IMR-90 (cell line): ENCODE results near the gene KCNH6. TPM values are rescaled to one million over a fixed set of nuclear protein-coding genes. Genes with fewer than 3 reads are reported as not detected.

Experiments used
- ATAC-seq: fragments of 200-7000 bp; cut with Tn5 transposase; 2 replicates; pipeline ENCODE4 v1.9.1; 2020; ENCODE audit warnings: low read depth, mild to moderate bottlenecking, moderate library complexity
- BruUV-seq: library from RNA; stranded (reverse); fragments of 400-500 nt; replicated peaks from 2 replicates; lab custom pipeline; 2021; lab: Mats Ljungman, UMichigan
- CTCF ChIA-PET: fragments of 300-600 bp; formaldehyde crosslinking; extraction: SDS; loops from one replicate; lab custom pipeline; 2021; ENCODE audit warnings: antibody characterized with exemption; lab: Yijun Ruan, JAX
- POLR2A ChIA-PET: fragments of 300-600 bp; sonication (Branson Sonifier 250); formaldehyde crosslinking; loops from one replicate; lab custom pipeline; 2022; ENCODE audit warnings: antibody characterized with exemption; ENCODE audit not compliant: unreplicated experiment; lab: Charles Lee
- DNase-seq: peaks from one replicate; pipeline ENCODE4 v3.0.0; 2013
- H2AFZ ChIP-seq: replicated peaks from 2 replicates; pipeline ENCODE3; 2013; ENCODE audit warnings: low read length, mild to moderate bottlenecking; ENCODE audit not compliant: poor library complexity
- H2AK5ac ChIP-seq: 2 replicates; pipeline ENCODE4 v1.6.1; 2013; ENCODE audit warnings: low read depth, low read length, inconsistent platforms
- H2AK9ac ChIP-seq: replicated peaks from 2 replicates; pipeline ENCODE3; 2013; ENCODE audit warnings: mild to moderate bottlenecking, low read depth, low read length, moderate library complexity; ENCODE audit not compliant: poor library complexity
- H2BK120ac ChIP-seq: 2 replicates; pipeline ENCODE4 v1.6.1; 2013; ENCODE audit warnings: low read depth, low read length, inconsistent platforms
- H2BK15ac ChIP-seq: 3 replicates; pipeline ENCODE4 v1.6.1; 2013; ENCODE audit warnings: low read depth, low read length, inconsistent platforms
- H2BK20ac ChIP-seq: 2 replicates; pipeline ENCODE4 v1.6.1; 2013; ENCODE audit warnings: low read depth, mild to moderate bottlenecking, inconsistent platforms, low read length, moderate library complexity
- H2BK5ac ChIP-seq: 2 replicates; pipeline ENCODE4 v1.6.1; 2013; ENCODE audit warnings: mild to moderate bottlenecking, low read depth, low read length, inconsistent platforms; ENCODE audit not compliant: poor library complexity, severe bottlenecking
- H3K14ac ChIP-seq: replicated peaks from 2 replicates; pipeline ENCODE4 v1.6.1; 2013; ENCODE audit warnings: low read depth, low read length, inconsistent platforms
- H3K18ac ChIP-seq: 2 replicates; pipeline ENCODE4 v1.6.1; 2013; ENCODE audit warnings: low read depth, low read length, control low read depth
- H3K23ac ChIP-seq: 2 replicates; pipeline ENCODE4 v1.6.1; 2013; ENCODE audit warnings: low read depth, low read length, inconsistent platforms
- H3K27ac ChIP-seq: 2 replicates; pipeline ENCODE4 v1.5.1; 2013; ENCODE audit warnings: mild to moderate bottlenecking, control low read depth, low read length; ENCODE audit not compliant: insufficient read depth
- H3K27me3 ChIP-seq: 2 replicates; pipeline ENCODE4 v1.6.1; 2013; ENCODE audit warnings: low read length; ENCODE audit not compliant: control insufficient read depth, insufficient read depth
- H3K36me3 ChIP-seq: 2 replicates; pipeline ENCODE4 v1.6.1; 2013; ENCODE audit warnings: low read length, mixed read lengths; ENCODE audit not compliant: control insufficient read depth, insufficient read depth
- H3K4ac ChIP-seq: 2 replicates; pipeline ENCODE4 v1.6.1; 2013; ENCODE audit warnings: low read depth, low read length, inconsistent platforms
- H3K4me1 ChIP-seq: 2 replicates; pipeline ENCODE4 v1.6.1; 2013; ENCODE audit warnings: low read length, mixed read lengths; ENCODE audit not compliant: control insufficient read depth, insufficient read depth
- H3K4me2 ChIP-seq: 2 replicates; pipeline ENCODE4 v1.6.1; 2013; ENCODE audit warnings: low read depth, mild to moderate bottlenecking, control low read depth, low read length, moderate library complexity
- H3K4me3 ChIP-seq: 2 replicates; pipeline ENCODE4 v1.5.1; 2013; ENCODE audit warnings: low read depth, mild to moderate bottlenecking, control low read depth, low read length, moderate library complexity; ENCODE audit not compliant: insufficient read depth
- H3K56ac ChIP-seq: 2 replicates; pipeline ENCODE4 v1.6.1; 2013; ENCODE audit warnings: low read length, inconsistent platforms; ENCODE audit not compliant: insufficient read depth; ENCODE audit errors: extremely low read depth
- H3K79me1 ChIP-seq, 2 experiments: 2 replicates each; pipeline ENCODE4 v1.6.1; 2013; ENCODE audit warnings: low read length in 2 of 2, inconsistent platforms in 1 of 2, low read depth in 1 of 2
- H3K9ac ChIP-seq: 2 replicates; pipeline ENCODE4 v1.6.1; 2013; ENCODE audit warnings: low read depth, low read length, control low read depth
- H3K9me1 ChIP-seq: 2 replicates; pipeline ENCODE4 v1.6.1; 2013; ENCODE audit warnings: low read length, inconsistent platforms; ENCODE audit not compliant: insufficient read depth
- H3K9me3 ChIP-seq: 2 replicates; pipeline ENCODE4 v1.6.1; 2013; ENCODE audit warnings: low read length; ENCODE audit not compliant: control insufficient read depth, insufficient read depth
- H4K20me1 ChIP-seq: 2 replicates; pipeline ENCODE4 v1.6.1; 2013; ENCODE audit warnings: low read length, inconsistent platforms; ENCODE audit not compliant: insufficient read depth
- H4K5ac ChIP-seq: 2 replicates; pipeline ENCODE4 v1.6.1; 2013; ENCODE audit warnings: mild to moderate bottlenecking, low read depth, low read length, control low read depth
- H4K8ac ChIP-seq, 2 experiments: 2 replicates each; pipeline ENCODE4 v1.6.1; 2013; ENCODE audit warnings: low read depth in 2 of 2, low read length in 2 of 2, control low read depth in 1 of 2, inconsistent platforms in 1 of 2
- H4K91ac ChIP-seq: 2 replicates; pipeline ENCODE4 v1.6.1; 2013; ENCODE audit warnings: low read depth, low read length, inconsistent platforms; ENCODE audit not compliant: insufficient read depth
- BHLHE40 ChIP-seq: fragments of 150-350 bp; IDR thresholded peaks from 2 replicates; pipeline ENCODE4 v1.6.1; 2016; ENCODE audit warnings: mild to moderate bottlenecking, low read depth, low read length
- CEBPB ChIP-seq: IDR thresholded peaks from 2 replicates; pipeline ENCODE4 v1.6.1; 2012; ENCODE audit warnings: low read depth, low read length, improper control_type of control experiment
- CHD1 ChIP-seq: IDR thresholded peaks from 2 replicates; pipeline ENCODE4 v1.6.1; 2012; ENCODE audit warnings: low read depth, low read length, improper control_type of control experiment
- CTCF ChIP-seq: conservative IDR thresholded peaks from 2 replicates; pipeline ENCODE4 v1.5.1; 2012; ENCODE audit warnings: mild to moderate bottlenecking, low read depth, low read length, improper control_type of control experiment
- ELK1 ChIP-seq: fragments of 150-350 bp; IDR thresholded peaks from 2 replicates; pipeline ENCODE4 v1.6.1; 2016; ENCODE audit warnings: low read depth, mild to moderate bottlenecking, low read length, moderate library complexity, borderline replicate concordance
- FOS ChIP-seq: fragments of 150-350 bp; IDR thresholded peaks from 2 replicates; pipeline ENCODE4 v1.6.1; 2016; ENCODE audit warnings: low read depth, low read length
- MAFK ChIP-seq: IDR thresholded peaks from 2 replicates; pipeline ENCODE4 v1.6.1; 2012; ENCODE audit warnings: low read depth, low read length, improper control_type of control experiment
- MXI1 ChIP-seq: IDR thresholded peaks from 2 replicates; pipeline ENCODE4 v1.6.1; 2012; ENCODE audit warnings: low read depth, mild to moderate bottlenecking, low read length, moderate library complexity, borderline replicate concordance
- NFE2L2 ChIP-seq: fragments of 150-350 bp; IDR thresholded peaks from 2 replicates; pipeline ENCODE4 v1.6.1; 2016; ENCODE audit warnings: low read depth, mild to moderate bottlenecking, low read length
- POLR2A ChIP-seq: IDR thresholded peaks from 2 replicates; pipeline ENCODE4 v1.6.1; 2012; ENCODE audit warnings: mild to moderate bottlenecking, low read depth, low read length
- RCOR1 ChIP-seq: IDR thresholded peaks from 2 replicates; pipeline ENCODE4 v1.6.1; 2012; ENCODE audit warnings: mild to moderate bottlenecking, low read length, improper control_type of control experiment; ENCODE audit not compliant: insufficient replicate concordance
- RFX5 ChIP-seq: IDR thresholded peaks from 2 replicates; pipeline ENCODE4 v1.8.0; 2012; ENCODE audit warnings: low read depth, mild to moderate bottlenecking, low read length, moderate library complexity
- USF2 ChIP-seq: fragments of 150-350 bp; IDR thresholded peaks from 2 replicates; pipeline ENCODE4 v1.6.1; 2017; ENCODE audit warnings: mild to moderate bottlenecking, antibody characterized with exemption, low read length, low read depth
- WGBS, 2 experiments: methylation state at CpG; one replicate each; pipeline versions ENCODE4 v1.1.5 to v1.1.7; 2013; ENCODE audit warnings: missing lambda C conversion rate in 2 of 2; ENCODE audit not compliant: insufficient read length in 1 of 2; ENCODE audit errors: extremely low coverage in 2 of 2; 5-methylcytosine and 5-hydroxymethylcytosine counted together
- dilution Hi-C: fragments of 300-500 bp; cut with HindIII; formaldehyde crosslinking; loops from one replicate; pipeline ENCODE4 v1.14.3; 2018; ENCODE audit warnings: low sequenced_read_pairs; ENCODE audit not compliant: unreplicated experiment
- in situ Hi-C: fragments of 300-500 bp; cut with MboI; formaldehyde crosslinking; loops from 3 replicates; pipeline ENCODE4 v1.14.3; 2019; ENCODE audit warnings: low sequenced_read_pairs, inconsistent platforms, mixed read lengths
- intact Hi-C: fragments of 100-400 bp; cut with micrococcal nuclease; formaldehyde crosslinking; loops from 2 replicates; pipeline ENCODE4 v1.10.0; 2022
- polyA plus RNA-seq, 3 experiments: library from polyadenylated mRNA; depleted of rRNA; stranded (reverse); fragments of >200 nt; gene quantifications; 2 replicates each; pipeline ENCODE4 v1.2.3, GENCODE V29; 2012; ENCODE audit warnings: low replicate concordance in 1 of 3
- total RNA-seq: library from RNA; depleted of rRNA; stranded (reverse); fragments of >200 nt; gene quantifications from 2 replicates; pipeline ENCODE4 v1.2.3, GENCODE V29; 2012

The KCNH6 gene
- total and polyA plus RNA-seq, 2 of the 4 experiments (the other 2 are of a cell fraction): 0.17 to 0.18 TPM

GRCh38 chr17:63503341-63503705, 19.8 kb upstream of the KCNH6 start:
- intact Hi-C loops (no loop called here), dilution Hi-C loops (no loop called here)
- TF ChIP-seq BHLHE40 (no peak), CTCF (no peak), ELK1 (no peak), RFX5 (no peak), MAFK (no peak), CEBPB (no peak), POLR2A (no peak), USF2 (no peak), CHD1 (no peak), FOS (no peak), MXI1 (no peak), NFE2L2 (no peak), RCOR1 (no peak)

More at GRCh38 chr17:63503341-63503705, 19.8 kb upstream of the KCNH6 start:
- WGBS, 2 experiments: no CpG with 5 or more reads among the region's 8 CpGs
- Histone ChIP-seq H2BK15ac (no peak overlapping the region), H3K9ac (no peak overlapping the region), H3K23ac (no peak overlapping the region), H3K14ac (no peak overlapping the region), H3K4me3 (no peak overlapping the region), H3K4me1 (peaks cover 5% of the 10 kb centered on the region), H4K8ac (no peak overlapping the region), H3K18ac (no peak overlapping the region), H3K9me1 (peaks cover 5% of the 10 kb centered on the region; the same call in 1 of the 2 replicates), H4K5ac (no peak overlapping the region), H3K79me1 (peaks cover 0 to 2% of the 10 kb centered on the region in 2 experiments; a peak in 1 of 4 replicates), H3K9me3 (peaks cover 5% of the 10 kb centered on the region; the same call in 1 of the 2 replicates), H4K91ac (no peak overlapping the region; the same call in 1 of the 2 replicates), H2BK5ac (no peak overlapping the region), H2BK120ac (no peak overlapping the region), H3K56ac (no peak overlapping the region), H2AFZ (no peak overlapping the region), H3K27ac (no peak overlapping the region), H3K27me3 (peaks cover 10% of the 10 kb centered on the region; the same call in 1 of the 2 replicates), H2AK5ac (no peak overlapping the region), H2BK20ac (no peak overlapping the region), H3K4ac (no peak overlapping the region), H2AK9ac (no peak overlapping the region), H4K20me1 (no peaks in the 10 kb centered on the region), H3K4me2 (no peak overlapping the region), H3K36me3 (no peaks in the 10 kb centered on the region)
- in situ Hi-C loops: no loop called here
- ChIA-PET CTCF (no interaction called here), POLR2A (no interaction called here)
- no TSS peak for BruUV-seq
- no peak for DNase-seq
- no peak for ATAC-seq
